Measurements from ENCODE around the gene FILIP1L. TPM values are rescaled to one million over a fixed set of nuclear protein-coding genes. Genes with fewer than 3 reads are reported as not detected.

Gene FILIP1L
- total RNA-seq, 2 donors from 2014 or later, result 9.5 to 28.2 TPM

DNA sequence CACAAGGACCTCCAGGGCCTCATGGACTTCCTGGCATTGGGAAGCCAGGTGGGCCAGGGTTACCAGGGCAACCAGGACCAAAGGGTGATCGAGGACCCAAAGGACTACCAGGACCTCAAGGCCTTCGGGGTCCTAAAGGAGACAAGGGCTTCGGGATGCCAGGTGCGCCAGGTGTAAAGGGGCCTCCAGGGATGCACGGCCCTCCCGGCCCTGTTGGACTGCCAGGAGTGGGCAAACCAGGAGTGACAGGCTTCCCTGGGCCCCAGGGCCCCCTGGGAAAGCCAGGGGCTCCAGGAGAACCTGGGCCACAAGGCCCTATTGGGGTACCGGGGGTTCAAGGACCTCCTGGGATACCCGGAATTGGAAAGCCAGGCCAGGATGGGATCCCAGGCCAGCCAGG is 319.8 kb downstream of the FILIP1L start:
- intact Hi-C loops (cut with DNase I), result no loop called here
- H3K36me3 ChIP-seq, result no peaks in the 10 kb centered on the region
- H3K27ac ChIP-seq, result no peak overlapping the region
- DNase-seq (ENCODE audit: low spot score), result no peak
- H3K27me3 ChIP-seq (replicated peaks; ENCODE audit: insufficient read depth), result no peaks in the 10 kb centered on the region
- H3K4me3 ChIP-seq, result no peak overlapping the region
- TF ChIP-seq POLR2A (IDR thresholded peaks at IDR 0.05) (no peak), POLR2AphosphoS5 (IDR thresholded peaks at IDR 0.05) (no peak)
- TF ChIP-seq, protein P1, sequence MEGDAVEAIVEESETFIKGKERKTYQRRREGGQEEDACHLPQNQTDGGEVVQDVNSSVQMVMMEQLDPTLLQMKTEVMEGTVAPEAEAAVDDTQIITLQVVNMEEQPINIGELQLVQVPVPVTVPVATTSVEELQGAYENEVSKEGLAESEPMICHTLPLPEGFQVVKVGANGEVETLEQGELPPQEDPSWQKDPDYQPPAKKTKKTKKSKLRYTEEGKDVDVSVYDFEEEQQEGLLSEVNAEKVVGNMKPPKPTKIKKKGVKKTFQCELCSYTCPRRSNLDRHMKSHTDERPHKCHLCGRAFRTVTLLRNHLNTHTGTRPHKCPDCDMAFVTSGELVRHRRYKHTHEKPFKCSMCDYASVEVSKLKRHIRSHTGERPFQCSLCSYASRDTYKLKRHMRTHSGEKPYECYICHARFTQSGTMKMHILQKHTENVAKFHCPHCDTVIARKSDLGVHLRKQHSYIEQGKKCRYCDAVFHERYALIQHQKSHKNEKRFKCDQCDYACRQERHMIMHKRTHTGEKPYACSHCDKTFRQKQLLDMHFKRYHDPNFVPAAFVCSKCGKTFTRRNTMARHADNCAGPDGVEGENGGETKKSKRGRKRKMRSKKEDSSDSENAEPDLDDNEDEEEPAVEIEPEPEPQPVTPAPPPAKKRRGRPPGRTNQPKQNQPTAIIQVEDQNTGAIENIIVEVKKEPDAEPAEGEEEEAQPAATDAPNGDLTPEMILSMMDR (IDR thresholded peaks at IDR 0.05), result no peak
- WGBS, result 94% methylated on average over 8 of the region's 8 CpGs
- no peaks in the 10 kb centered on the region for H3K4me1 ChIP-seq (replicated peaks)
- H3K9me3 ChIP-seq, result no peaks in the 10 kb centered on the region

DNA sequence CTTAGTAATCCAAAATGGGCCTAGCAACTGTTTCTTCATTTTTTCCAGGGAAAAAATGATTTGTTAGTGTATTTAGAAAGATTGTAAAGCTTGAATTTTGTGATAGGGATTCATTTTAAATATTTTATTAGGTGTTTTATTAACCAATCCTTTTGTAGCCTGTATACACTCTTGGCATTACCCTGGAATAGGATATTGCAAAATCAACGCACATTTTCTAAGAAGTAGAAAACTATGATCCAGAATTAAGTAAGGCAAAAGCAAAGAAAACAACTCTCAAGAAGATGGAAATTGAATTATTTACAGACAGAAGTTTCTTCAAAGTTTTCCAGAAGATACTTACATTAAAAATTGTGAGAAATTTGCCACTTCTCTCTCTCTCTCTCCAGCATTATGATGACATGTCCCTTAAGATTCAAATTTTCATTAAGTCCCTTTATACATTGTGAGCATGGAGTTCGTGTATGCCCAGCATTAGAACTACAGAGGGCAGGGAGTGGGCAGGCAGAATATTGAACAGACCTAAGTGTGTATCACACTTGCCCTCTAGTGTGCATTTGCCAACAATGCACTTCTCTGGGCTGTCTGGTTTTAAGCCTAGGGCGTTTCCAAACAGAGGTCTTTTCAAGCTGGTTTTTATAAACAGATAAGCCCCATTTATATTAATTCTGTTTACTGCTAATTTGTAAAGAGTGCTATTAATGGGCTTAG is 325.1 kb downstream of the FILIP1L start:
- Histone ChIP-seq H3K9me3 (no peaks in the 10 kb centered on the region), H3K27ac (no peak overlapping the region), H3K36me3 (no peaks in the 10 kb centered on the region), H3K4me3 (no peak overlapping the region), H3K4me1 (replicated peaks) (no peaks in the 10 kb centered on the region), H3K27me3 (replicated peaks; ENCODE audit: insufficient read depth) (no peaks in the 10 kb centered on the region)
- DNase-seq (ENCODE audit: low spot score), result no peak
- WGBS, result 25% methylated on average over 3 of the region's 3 CpGs
- intact Hi-C loops (cut with DNase I), result loop anchor here (10.0 kb wide), 1 partner anchor 764 kb away; no protein-coding TSS in a partner anchor
- TF ChIP-seq, protein P1 (IDR thresholded peaks at IDR 0.05), result peak in 2 of 4 experiments; percentile 36 to 45
- TF ChIP-seq POLR2AphosphoS5 (IDR thresholded peaks at IDR 0.05) (no peak), POLR2A (IDR thresholded peaks at IDR 0.05) (no peak)

Small RNAs within 50 kb of the gene (microRNA-seq; reads per million reads assigned to microRNA genes)
- gene MIR3921, result not detected

Small RNAs within 50 kb of the gene (small RNA-seq; reads per million reads assigned to genes)
- gene MIR3921, result 0 to 0.09 reads per million in 2 donors

Other genes with a start within 250 kb of the FILIP1L start
- gene TBC1D23, start 146.5 kb upstream of the FILIP1L start, total RNA-seq, result 10 to 100 TPM; 18.3 to 23.6 TPM
- gene NIT2, start 220.3 kb upstream of the FILIP1L start, total RNA-seq, result 10 to 100 TPM; 21.4 to 32.4 TPM